ENCODE results near the gene CTNNBIP1.

Gene CTNNBIP1

DNA sequence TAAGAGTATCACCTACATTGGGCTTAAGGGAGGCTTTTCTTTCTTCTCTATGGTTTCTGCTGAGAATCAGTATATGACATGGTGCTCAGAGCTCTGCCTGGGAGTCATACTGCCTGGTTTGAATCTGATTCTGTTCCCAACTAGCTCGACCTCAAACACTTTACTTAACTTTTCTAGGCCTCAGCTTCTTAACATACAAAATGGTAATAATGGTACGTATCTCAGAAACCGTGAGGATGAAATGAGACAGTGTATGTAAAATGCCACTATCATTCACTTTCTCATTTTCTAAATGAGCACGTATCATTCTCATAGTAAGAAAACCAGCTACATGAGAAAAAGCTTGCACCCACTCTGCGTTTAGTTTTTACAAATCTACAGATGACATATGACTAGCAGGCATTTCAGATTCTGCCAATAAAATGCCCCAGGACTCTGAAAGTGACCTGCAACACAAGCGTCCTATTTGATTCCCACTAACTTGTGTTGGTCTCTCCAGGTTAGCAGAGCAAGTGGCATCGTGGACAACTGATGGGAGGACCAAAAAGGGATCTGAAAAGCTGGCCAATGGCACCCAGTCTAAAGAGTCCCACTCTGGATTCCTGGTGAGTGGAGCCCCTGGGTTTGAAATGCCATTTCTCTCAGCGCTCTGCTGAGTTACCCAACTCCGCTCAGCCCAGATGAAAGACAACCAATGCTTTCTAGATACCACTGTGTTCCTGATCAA lies 6.1 kb downstream of the CTNNBIP1 start:
- no peak for DNase-seq

- DNase-seq = no peak
Observed at GRCh38 chr1:9902060-9902452, 8.0 kb downstream of the CTNNBIP1 start.

DNA sequence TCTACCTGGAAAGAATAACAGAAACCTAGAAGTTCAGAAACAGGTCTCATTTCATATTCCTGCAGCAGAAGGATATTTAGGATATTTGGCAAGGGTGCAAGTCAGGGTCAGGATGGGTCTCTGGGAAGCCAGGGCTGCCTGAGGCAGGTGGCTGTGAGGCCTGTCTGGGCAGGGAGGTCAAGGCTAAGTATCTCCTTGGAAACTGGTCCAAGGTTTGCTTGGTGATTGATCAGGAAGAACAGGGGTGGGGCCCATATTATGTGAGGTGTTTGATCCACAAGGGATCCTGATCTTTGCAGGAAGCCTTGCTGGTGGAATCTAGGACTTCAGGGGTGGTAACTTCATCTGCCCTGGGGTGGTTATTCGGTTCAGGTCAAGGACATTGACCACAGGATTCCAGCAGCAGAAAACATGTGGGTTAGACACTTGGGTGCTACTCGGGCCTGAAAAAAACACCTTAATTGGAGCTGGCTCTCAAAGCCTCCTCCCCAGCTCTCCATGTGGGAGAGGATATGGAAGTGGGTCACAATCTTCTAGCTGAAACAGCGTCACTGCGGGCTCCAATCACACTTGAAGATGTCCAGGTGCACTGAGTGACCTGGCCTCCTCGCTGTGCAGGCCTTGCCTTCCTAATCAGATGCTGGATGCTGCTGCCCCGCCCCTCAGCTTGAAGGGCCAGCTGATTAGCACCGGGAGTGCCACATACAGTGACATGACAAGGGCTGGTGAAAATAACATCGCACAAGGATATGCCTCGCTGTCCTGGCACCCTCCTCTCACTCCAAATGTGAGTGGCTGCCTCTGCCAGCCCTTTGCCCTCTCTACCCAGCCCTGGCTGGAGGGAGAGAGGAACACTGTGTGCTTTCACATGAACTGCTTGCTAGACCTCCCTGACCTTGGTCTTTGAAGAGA lies 8.7 kb downstream of the CTNNBIP1 start:
- no peak for DNase-seq

- DNase-seq = peak; percentile 88 to 93 (median 92)
Observed at GRCh38 chr1:9900142-9901043, 9.7 kb downstream of the CTNNBIP1 start.

- no peak for DNase-seq
Observed at GRCh38 chr1:9894115-9894514, 16.0 kb downstream of the CTNNBIP1 start.

DNA sequence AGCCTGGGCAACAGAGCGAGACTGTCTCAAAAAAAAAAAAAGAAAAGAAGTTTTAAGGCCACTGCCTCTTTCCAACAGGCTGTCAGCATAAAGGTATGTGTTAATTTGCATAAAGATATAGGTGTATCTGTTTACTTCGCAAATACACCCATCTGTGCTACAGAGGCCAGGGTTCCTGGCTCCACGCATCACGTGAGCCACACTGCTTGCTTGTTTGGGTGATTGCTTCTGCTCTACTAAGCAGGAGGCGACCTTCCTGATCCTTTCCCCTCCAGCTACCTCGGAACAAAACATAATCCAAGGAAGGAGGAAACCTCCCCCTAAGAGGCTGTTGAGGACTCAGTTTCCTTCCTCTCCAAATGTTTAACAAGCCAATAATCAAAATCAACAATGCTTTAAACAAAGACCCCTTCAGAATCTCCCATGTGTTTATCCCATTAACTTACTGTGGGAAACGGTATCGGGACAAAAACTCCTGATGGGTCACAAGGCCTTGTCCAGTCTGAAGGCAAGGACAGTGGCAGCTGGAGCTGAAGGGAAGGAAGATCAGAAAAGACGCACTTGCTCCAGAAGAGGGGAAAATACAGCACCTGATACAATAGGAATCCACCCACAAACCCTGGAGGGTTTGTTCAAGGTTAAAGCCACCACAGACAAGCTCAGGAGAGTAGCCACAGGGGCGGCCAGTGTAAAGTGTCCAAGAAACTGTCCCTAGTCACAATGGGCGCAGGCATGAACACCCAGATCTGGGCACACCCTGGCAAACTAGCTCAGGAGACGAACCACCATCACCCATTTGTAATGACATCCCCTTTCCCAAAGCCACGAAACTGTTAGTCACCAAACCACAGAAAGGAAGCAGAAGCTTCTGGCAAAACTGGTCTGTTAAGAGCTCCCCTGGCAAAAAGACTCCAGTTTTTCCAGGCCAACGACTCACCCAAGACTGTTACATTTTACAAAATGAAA lies 17.2 kb downstream of the CTNNBIP1 start:
- peak; percentile 81 to 91 (median 86) for DNase-seq

DNA sequence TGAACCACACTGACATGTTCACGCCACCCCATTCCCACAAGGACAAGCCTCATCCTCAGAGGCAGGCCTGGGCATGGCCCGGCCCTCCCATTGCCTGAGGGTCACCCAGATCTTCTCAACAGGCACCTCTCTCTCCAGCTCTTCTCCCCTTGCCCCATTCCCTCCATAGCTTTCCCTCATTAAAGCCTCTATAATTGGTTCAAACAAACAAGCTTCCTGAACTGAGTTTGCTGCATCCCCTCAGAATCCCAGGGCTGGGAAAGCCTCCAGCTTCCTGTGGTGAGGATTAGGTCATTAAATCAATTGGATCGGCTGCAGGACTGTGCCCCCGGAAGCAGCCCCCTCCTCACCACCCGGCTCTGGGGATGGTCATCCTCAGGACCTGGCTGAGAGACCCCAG lies 18.9 kb downstream of the CTNNBIP1 start:
- DNase-seq = no peak

DNA sequence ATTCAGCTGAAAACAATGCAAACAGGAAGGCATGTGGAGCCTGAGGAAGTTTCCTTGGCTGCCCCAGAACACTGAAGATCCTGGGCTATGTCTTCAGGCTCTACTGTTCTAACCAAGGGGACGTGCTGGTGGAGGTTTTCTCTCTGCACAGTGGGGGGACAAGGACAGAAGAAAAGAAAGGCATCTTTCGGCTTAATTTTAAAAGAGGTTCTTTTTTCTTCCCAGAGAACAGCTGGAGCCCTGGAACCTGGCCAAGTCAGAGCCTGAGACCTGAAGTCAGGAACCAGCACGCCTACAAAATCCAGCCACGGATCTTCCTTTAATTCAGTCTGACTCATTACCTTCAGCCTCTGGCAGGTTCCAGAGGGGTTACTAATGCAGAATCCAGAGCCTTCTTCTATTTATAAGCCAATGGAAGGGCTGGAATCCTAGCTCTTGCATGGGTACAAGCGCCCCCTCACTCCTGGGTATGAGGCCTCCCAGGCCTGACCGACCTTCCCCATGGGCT lies 19.8 kb downstream of the CTNNBIP1 start:
- peak; percentile 49 to 69 (median 60) for DNase-seq

- DNase-seq = no peak
Observed at GRCh38 chr1:9889411-9889810, 20.7 kb downstream of the CTNNBIP1 start.

DNA sequence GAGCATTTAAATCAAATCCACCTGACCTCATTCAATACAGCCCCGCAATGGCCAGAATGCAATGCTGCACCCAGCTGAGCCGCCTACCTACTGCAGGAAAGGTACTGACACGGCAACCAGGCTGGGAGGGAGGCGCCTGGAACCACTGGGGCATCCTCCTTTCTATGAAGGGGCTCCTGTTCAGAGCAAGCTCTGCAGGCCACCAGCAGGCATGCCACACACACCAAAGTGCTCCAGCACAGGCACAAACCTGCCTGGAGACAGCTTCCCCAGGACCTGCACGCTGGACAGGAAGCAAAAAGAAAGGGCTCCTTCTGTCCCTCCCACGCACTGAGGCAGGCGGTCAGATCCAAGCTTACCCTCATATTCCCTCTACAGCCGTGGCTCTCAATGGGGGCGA lies 21.2 kb downstream of the CTNNBIP1 start:
- no peak for DNase-seq

GRCh38 chr1:9887070-9887469 lies 23.0 kb downstream of the CTNNBIP1 start:
- no peak for DNase-seq

GRCh38 chr1:9886092-9886742 lies 23.9 kb downstream of the CTNNBIP1 start:
- DNase-seq = no peak

DNA sequence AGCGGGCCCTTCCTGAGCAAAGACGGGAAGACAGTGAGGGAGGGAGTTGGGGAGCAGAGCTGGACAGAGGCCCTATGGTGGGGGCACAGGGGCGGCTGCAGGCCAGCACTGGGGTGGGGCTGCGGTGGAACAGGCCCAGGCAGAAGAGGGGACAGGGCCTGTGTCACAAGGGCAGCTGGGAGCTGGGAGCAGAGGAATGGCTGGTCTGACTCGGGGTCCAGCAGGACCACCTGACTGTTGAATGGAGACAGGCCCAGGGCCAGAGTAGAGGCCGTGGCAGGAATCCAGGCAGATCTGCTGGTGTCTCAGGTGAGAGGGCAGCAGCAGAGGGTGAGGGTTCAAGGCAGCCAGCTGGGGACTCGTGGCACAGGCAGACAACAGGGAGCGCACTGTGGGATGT lies 25.3 kb downstream of the CTNNBIP1 start:
- no peak for DNase-seq

DNA sequence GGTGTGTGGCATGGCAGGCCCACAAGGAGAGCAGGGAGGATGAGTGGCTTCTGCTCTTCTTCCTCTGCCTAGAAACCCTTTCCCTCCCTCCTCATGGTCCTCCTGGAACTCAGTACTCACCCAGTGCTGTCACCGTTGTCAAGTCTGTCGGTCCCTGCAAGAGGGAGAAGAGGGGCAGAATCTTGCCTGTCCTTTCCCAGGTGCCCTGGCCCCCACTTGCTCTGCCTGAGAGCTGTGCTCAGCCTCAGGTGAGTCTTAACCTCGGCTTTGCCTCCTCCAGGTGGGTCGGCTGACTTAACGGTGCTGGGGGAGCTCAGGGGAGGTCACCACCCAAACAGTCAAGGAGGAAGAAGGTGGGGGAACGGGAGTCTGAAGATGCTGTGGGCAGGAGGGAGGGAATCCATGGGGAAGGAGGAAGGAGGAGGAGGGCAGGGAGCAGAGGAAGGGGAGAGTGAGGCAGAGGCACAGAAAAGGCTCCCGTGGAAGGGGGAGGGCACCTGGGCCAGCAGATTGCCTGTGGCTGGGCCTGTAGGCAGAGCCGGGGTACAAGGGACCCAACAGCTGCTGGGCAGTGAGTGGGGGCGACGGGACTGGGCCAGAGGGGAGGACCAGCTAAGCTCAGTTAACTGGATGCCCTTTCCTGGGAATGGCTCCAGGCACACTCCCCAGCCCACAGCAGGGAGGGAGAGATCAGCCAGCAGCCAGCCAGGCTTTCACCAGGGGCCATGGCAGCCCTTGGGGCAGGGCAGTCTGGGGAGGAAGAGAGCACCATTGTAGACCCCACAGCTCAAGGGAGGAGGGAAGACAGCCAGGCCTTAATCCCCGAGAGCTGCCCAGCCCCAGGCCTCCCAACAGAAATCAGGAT lies 26.3 kb downstream of the CTNNBIP1 start:
- DNase-seq = no peak

- DNase-seq = no peak
Observed at GRCh38 chr1:9882945-9883303, 27.1 kb downstream of the CTNNBIP1 start.

- no peak for DNase-seq
Observed at GRCh38 chr1:9882296-9882944, 27.6 kb downstream of the CTNNBIP1 start.

DNA sequence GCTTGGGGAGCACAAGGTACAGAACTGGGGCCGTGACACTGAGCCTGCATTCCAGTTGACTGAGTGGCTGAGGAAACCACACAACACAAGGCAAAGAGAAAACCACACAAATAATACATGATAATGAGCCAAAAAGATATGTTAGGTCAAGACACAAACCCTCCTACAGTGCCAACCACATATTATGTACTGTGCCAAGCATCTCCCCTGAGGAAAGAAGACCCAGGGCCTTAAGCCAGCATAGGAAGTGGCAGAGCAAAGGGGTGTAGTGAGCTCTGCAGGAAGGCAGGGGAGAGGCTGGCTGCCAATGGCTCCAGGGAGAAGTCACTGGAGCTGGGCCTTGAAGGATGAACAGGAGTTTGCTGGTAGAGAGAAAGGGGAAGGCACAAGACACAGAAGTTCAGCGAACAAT lies 28.2 kb downstream of the CTNNBIP1 start:
- no peak for DNase-seq

- no peak for DNase-seq
Observed at GRCh38 chr1:9878404-9878803, 31.7 kb downstream of the CTNNBIP1 start.

DNA sequence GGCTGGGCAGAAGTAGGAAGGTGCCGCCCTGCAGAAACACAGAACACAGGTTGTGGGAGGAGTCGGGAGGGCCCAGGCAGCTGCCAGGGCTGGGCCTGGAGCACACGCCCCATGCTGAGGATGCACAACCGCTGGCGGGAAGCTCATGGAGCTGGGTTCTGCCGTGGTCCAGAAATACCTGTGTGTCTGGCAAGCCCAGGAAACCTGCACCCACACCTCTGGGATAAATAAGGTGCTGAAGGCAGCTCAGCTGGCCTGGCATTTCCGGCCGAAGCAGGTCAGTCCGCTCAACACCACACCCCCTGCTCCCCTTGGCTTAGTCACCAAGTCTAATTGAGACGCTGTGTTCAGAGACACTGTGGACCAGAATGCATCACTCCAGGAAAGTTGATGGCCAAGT lies 32.1 kb downstream of the CTNNBIP1 start:
- no peak for DNase-seq
